Measurements from ENCODE around the gene PRUNE2.

PRUNE2 gene

GRCh38 chr9:76607730-76608436 is 298.0 kb downstream of the PRUNE2 start:
- H3K27me3 ChIP-seq (ENCODE audit: insufficient read depth, poor library complexity, severe bottlenecking), result no peaks in the 10 kb centered on the region
- peak overlapping the region; percentile 31; the same call in 1 of the 2 replicates for H3K27ac ChIP-seq (replicated peaks)
- TF ChIP-seq CTCF (IDR thresholded peaks at IDR 0.05; ENCODE audit: insufficient read depth, low read length), result no peak
- TF ChIP-seq SPI1 (IDR thresholded peaks at IDR 0.05; ENCODE audit: borderline replicate concordance, low read depth), result peak; percentile 27; the same call in 1 of the 2 replicates
- H3K4me3 ChIP-seq (replicated peaks; ENCODE audit: insufficient read depth, low read length), result no peak overlapping the region
- peak in 1 of 2 experiments; percentile 74 for DNase-seq (ENCODE audit: low read depth in 1 of 2, low spot score in 1 of 2)

GRCh38 chr9:76605321-76605900 is 300.5 kb downstream of the PRUNE2 start:
- H3K27ac ChIP-seq (replicated peaks), result no peak overlapping the region
- TF ChIP-seq SPI1 (IDR thresholded peaks at IDR 0.05; ENCODE audit: borderline replicate concordance, low read depth) (peak; percentile 91), POLR2AphosphoS5 (IDR thresholded peaks at IDR 0.05; ENCODE audit: low read depth) (no peak)
- H3K4me3 ChIP-seq (replicated peaks; ENCODE audit: insufficient read depth, low read length), result no peak overlapping the region
- no peak for DNase-seq (ENCODE audit: low read depth in 1 of 2, low spot score in 1 of 2)
- no peaks in the 10 kb centered on the region for H3K27me3 ChIP-seq (ENCODE audit: insufficient read depth, poor library complexity, severe bottlenecking)

GRCh38 chr9:76603931-76604570 is 301.9 kb downstream of the PRUNE2 start:
- Histone ChIP-seq H3K4me3 (replicated peaks; ENCODE audit: insufficient read depth, low read length) (no peak overlapping the region), H3K27ac (replicated peaks) (no peak overlapping the region), H3K27me3 (ENCODE audit: insufficient read depth, poor library complexity, severe bottlenecking) (no peaks in the 10 kb centered on the region)
- TF ChIP-seq POLR2AphosphoS5 (IDR thresholded peaks at IDR 0.05; ENCODE audit: low read depth) (no peak), SPI1 (IDR thresholded peaks at IDR 0.05; ENCODE audit: borderline replicate concordance, low read depth) (no peak), REST (IDR thresholded peaks at IDR 0.05; ENCODE audit: insufficient replicate concordance, low read depth) (no peak), GABPA (IDR thresholded peaks at IDR 0.05; ENCODE audit: low read depth) (no peak), CTCF (IDR thresholded peaks at IDR 0.05; ENCODE audit: insufficient read depth, low read length) (no peak)
- DNase-seq (ENCODE audit: low read depth in 1 of 2, low spot score in 1 of 2), result no peak

GRCh38 chr9:76603448-76603895 is 302.4 kb downstream of the PRUNE2 start:
- H3K27me3 ChIP-seq (ENCODE audit: insufficient read depth, poor library complexity, severe bottlenecking), result no peaks in the 10 kb centered on the region
- H3K4me3 ChIP-seq (replicated peaks; ENCODE audit: insufficient read depth, low read length), result no peak overlapping the region
- no peak for TF ChIP-seq CTCF (IDR thresholded peaks at IDR 0.05; ENCODE audit: insufficient read depth, low read length)
- DNase-seq (ENCODE audit: low read depth in 1 of 2, low spot score in 1 of 2), result no peak
- H3K27ac ChIP-seq (replicated peaks), result peak overlapping the region; percentile 13; the same call in 1 of the 2 replicates

GRCh38 chr9:76602199-76602598 is 303.7 kb downstream of the PRUNE2 start:
- Histone ChIP-seq H3K27me3 (ENCODE audit: insufficient read depth, poor library complexity, severe bottlenecking) (no peaks in the 10 kb centered on the region), H3K4me3 (replicated peaks; ENCODE audit: insufficient read depth, low read length) (no peak overlapping the region), H3K27ac (replicated peaks) (no peak overlapping the region)
- no peak for DNase-seq (ENCODE audit: low read depth in 1 of 2, low spot score in 1 of 2)
- TF ChIP-seq REST (IDR thresholded peaks at IDR 0.05; ENCODE audit: insufficient replicate concordance, low read depth) (no peak), POLR2AphosphoS5 (IDR thresholded peaks at IDR 0.05; ENCODE audit: low read depth) (no peak), GABPA (IDR thresholded peaks at IDR 0.05; ENCODE audit: low read depth) (no peak), CTCF (IDR thresholded peaks at IDR 0.05; ENCODE audit: insufficient read depth, low read length) (no peak), SPI1 (IDR thresholded peaks at IDR 0.05; ENCODE audit: borderline replicate concordance, low read depth) (no peak)

Data from HL-60 (cell line).